Stimulated activated CD4-positive, alpha-beta T cell treated with anti-CD3 and anti-CD28 coated beads, Interleukin-1b, Interleukin-23, amount 100 ng/mL, for 24 hours (primary cell): ENCODE results near the gene IMP4.

ENCODE experiments used
- DNase-seq, 4 experiments: peaks; one replicate each; pipeline ENCODE4 v3.0.0-alpha.2; 2020; ENCODE audit warnings: low read depth in 4 of 4, low spot score in 1 of 4

The IMP4 gene

DNA sequence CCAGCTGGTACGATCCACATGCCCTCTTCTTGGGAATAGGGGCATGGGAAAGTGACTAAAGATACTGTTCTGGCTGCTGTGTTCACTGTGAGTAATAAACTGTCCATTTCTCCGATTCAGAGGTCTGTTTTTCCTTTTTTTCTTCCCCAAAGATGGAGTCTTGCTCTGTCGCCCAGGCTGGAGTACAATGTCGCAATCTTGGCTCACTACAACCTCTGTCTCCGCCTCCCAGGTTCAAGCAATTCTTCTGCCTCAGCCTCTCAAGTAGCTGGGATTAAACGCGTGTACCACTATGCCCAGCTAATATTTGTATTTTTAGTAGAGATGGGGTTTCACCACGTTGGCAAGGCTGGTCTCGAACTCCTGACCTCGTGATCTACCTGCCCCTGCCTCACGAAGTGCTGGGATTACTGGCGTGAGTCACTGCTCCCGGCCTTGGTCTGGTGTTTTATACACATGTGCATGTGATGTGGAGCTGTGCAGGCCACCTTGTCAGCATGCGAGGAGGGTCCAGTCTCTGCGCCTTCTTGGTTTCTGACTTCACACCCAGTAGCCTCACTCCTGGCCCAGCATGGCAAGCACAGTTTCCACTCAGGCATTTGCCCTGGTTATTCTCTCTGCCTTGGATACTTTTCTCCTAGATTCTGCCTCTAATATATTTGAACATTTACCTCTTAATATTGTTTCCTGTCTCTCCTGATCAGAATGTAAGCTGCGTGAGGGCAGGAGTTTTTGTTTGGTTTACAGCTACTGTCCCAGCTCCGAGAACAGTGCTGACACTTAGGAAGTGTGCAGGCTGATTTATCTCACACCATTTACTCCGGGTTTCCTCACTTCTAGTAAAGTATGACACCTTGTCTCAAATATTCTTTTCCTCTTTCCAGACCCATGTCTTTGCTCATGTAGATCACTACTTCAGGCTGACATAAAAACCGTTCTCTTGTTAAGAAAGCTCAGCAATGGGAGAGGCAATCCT, 32.9 kb downstream of the IMP4 start:
- no peak for DNase-seq

GRCh38 chr2:130376433-130377293, 34.0 kb downstream of the IMP4 start:
- no peak for DNase-seq

DNA sequence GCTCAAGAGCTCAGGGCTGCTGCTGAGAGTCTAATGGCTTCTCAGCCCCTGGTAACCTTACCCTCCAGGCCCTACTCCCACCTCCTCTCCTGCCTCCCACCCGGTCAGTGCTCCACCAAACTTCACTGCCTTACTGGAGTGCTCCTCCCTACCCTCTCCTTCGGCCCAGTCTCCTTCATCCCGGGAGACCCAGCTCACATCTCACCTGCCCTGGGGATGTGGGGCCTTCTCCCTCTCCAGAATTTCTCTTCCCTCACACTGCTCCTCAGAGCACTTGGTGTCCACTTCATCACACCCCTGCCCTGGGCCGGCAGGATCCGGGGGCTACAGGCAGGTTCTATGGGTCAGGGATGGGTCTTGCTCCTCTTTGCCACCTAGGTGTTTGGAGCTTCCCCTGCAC, 34.8 kb downstream of the IMP4 start:
- DNase-seq, result no peak

- no peak for DNase-seq
Observed at GRCh38 chr2:130378206-130378897, 35.7 kb downstream of the IMP4 start.

- DNase-seq, result no peak
Observed at GRCh38 chr2:130378898-130379214, 36.2 kb downstream of the IMP4 start.

- no peak for DNase-seq
Observed at GRCh38 chr2:130380096-130380934, 37.6 kb downstream of the IMP4 start.

- DNase-seq, result no peak
Observed at GRCh38 chr2:130381145-130381544, 38.4 kb downstream of the IMP4 start.

DNA sequence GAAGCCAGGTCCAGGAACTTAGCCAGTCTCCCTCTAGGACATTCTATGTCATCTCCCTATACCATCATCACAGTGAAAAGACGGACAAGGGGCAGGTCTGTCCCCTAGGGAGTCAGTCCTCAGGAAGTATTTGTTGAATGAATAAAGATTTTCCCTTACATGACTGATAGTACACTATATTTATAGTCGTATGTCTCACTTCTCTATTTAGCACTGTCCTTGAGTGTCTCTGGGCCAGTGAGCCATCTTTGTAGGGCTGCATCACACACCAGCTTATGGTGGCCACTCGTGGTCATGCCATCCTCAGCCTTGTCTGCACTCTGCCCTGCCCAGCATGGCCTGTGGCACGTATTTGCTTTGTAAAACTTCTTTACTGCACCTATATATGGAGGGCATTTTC, 38.9 kb downstream of the IMP4 start:
- no peak for DNase-seq

- DNase-seq, result no peak
Observed at GRCh38 chr2:130382313-130382917, 39.7 kb downstream of the IMP4 start.

DNA sequence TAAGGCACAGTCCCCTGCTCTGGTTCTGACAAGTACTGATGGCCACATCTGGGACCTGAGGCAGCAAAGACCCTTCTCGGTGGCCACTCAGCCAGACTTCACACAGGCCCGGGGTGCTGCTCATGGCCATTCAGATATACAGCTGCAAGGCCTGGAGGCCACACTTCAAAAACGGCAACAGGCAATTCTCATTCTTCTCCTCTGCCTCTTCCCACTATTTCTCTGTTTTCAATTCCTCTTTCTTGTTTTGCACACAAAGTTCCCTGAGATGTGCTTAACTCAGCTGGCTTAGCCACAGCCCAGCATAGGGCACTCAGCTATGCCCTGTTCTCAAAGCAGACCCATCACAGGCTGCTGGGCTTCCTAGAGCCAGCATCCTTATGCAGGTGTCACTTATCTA, 43.0 kb downstream of the IMP4 start:
- no peak for DNase-seq

DNA sequence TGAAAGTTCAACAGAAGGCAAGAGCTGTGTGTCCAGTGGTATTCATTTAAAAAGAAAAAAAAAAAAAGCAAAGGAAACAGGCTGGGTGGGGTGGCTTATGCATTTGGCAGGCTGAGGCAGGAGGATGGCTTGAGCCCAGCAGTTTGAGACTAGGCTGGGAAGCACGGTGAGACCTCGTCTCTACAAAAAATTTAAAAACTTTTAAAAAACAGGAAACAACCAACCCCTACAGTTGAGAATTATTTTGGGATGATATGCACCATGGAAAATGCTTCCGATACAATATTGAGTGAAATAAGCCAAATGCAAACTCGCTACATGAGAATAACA, 44.3 kb downstream of the IMP4 start:
- no peak for DNase-seq

DNA sequence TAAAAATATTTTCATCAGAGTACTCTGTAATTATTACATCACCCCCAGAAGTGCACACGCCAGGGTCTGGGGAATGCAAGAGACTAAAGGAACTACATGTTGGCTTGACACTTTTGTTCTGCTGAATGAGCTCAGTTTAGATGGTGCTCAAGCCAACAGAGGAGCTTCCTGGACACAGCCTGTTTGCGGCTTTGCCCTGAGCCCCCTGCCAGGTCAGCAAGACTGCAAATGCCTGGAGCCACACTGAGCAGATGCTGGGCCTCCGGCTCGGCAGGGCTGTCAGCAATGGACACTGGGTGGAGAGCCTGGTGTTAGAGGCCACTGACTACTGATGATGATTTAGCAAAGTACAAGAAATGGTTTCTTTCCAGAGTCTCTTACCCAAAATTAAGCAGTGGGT, 45.1 kb downstream of the IMP4 start:
- no peak for DNase-seq

DNA sequence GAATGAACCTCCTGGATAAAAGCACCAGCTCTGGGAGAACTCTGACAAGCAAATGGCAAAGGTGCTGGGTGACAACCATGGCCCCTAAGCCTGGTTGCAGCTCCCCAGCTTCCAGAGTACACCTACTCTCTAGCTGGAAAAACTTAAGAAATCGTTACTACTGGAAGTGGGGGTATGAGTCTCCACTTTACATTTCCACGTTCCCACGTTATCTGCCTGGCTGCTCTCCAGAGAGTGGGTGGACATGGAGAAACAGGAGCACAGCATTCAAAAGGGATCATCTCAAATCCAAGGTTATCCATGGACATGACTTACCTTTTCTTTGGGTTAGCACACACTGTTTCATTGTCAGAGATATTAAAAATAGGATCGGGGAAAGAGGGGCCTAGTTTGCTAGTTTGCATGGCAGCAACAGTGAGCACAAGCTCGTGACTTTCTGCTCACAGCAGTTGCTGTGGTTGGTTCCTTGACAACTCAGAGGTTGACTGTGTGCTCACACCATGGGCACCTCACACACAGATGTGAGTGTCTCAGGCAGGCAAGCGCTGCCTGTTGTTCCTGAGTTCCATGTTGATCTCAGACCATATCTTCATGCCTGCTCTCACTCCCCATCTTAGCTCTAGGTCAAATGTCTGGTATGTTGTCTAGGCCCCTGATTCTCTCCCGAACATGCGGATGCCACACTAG, 45.7 kb downstream of the IMP4 start:
- DNase-seq, result no peak

GRCh38 chr2:130389358-130389757, 46.7 kb downstream of the IMP4 start:
- DNase-seq, result no peak

DNA sequence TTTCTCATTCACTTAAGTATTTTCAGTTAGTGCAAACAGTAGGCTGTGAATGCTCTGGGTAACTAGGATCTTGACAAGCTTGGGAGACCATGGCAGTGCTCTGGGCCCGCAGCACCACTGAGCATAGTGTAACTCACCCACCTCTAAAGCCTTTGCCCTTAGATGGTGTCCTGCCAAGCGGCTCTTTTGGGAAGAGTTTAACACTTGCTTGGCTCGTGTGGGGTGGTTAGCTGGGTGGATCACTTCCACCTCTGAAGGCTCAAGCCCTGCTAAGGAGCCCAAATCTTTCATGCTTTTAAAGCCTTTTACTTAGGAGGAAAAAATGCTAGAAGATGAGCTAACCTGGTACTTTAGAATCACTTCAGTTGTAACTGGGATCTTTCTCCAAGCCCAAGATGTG, 47.1 kb downstream of the IMP4 start:
- DNase-seq, result no peak

GRCh38 chr2:130390460-130391057, 47.9 kb downstream of the IMP4 start:
- DNase-seq, result no peak

GRCh38 chr2:130391058-130391871, 48.6 kb downstream of the IMP4 start:
- peak in 3 of 4 experiments; percentile 54 to 74 (median 59) for DNase-seq

DNA sequence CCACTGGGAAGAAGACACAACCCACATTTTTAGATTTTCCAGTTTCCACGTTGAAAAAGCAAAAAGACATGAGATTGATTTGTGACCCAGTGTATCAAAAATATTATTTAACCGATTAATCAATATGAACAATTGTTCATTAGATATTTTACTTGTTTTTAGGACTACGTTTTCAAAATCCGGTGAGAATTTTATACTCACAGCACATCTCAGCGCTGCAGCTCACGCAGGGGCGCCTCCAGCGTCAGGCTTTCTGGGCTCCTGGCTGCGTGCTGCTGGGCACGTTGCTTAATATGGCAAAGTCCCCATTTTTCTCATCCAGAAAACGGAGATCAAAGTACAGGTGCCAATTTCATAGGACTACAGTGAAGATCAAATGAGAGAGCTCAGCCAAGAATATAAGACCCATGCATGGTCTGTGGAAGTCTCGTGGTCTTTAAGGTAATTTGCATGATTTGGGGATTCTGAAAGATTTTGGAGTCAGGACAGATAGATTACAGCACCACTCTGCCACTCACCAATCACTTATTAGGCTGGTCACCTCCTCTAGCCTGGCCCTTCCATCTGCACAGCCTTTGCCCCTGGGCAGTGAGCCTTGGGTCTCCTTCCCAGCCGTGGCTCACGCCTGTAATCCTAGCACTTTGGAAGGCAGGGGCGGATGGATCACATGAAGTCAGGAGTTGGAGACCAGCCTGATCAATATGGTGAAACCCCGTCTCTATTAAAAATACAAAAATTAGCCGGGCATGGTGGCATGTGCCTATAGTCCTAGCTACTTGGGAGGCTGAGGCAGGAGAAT, 49.4 kb downstream of the IMP4 start:
- DNase-seq, result no peak
